ENCODE results near the gene RSPH10B. TPM values are rescaled to one million over a fixed set of nuclear protein-coding genes. Genes with fewer than 3 reads are reported as not detected.
"Not testable (repeated sequence)": the region's sequence is repeated elsewhere in the genome, so short reads cannot be mapped to it uniquely, and the experiment has no call there.

RSPH10B gene
- total RNA-seq, 2 donors from 2014 or later = not detected

DNA sequence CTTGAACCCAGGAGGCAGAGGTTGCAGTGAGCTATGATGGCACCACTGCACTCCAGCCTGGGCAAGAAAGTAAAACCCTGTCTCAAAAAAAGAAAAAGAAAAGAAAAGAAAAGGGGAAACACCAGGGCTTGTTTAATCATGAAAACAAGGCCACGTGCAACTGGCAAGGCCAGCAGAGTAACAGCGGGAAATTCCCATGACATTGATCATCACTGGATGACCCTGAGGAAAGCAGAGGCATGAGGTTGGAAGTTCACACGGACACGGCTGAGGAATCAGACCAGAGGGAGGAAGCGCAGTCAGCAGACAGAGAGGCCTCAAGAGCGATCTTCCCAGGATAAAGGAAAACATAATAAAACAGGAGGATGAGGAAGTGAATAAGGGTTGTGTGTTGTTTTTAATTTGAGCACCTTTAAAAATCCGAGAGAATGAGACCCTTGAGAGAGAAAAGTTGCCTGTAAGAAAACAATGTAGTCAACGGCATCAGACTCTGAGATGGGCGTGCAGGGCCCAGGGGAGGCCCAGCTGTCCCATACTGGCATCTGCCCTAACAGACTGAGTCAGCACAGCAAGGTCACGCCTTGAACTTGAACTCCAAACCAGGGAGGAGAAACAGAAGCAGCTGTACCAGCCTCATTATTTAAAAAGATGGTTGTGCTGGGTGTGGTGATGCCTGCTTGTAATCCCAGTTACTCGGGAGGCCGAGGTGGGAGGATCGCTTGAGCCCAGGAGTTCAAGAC, 38.4 kb downstream of the RSPH10B start:
- intact Hi-C loops (cut with DNase I); DNase-seq: not testable (repeated sequence)
- peak; percentile 19 to 44 for ATAC-seq

DNA sequence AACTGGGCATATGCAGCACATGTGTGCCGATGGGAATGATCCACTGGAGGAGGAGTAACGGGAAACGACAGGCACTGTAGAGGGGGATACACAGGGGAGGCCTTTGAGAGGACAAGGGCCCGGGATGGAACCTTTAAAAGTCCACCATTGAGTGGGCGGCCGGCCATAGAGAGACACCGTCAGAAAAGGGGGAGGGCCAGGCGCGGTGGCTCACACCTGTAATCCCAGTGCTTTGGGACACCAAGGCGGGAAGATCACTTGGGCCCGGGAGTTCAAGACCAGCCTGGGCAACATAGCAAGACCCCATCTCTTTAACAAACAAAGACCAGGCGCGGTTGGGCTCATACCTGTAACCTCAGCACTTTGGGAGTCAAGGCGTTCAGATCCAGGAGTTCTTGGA, 39.2 kb downstream of the RSPH10B start:
- ATAC-seq; intact Hi-C loops (cut with DNase I): not testable (repeated sequence)
- peak; percentile 24 for DNase-seq

DNA sequence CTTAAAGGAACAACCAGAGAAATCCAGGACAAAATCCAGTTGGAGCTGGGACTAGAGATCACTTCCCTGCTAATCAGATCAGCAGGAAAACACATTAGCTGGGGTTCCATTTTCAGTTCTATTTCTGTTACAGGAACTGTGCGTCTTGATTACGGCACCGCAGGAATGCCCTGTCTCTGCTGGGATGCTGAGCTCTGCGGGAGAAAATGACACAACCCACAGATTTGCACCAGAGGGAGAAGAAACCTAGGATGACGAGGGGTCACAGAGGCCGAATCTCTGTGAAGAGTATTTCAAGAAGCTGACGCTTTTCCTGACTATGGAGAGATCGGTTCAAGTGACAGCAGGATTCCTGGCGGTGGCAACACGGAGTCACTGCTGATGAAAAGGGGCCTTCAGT, 40.2 kb downstream of the RSPH10B start:
- DNase-seq; ATAC-seq; intact Hi-C loops (cut with DNase I): not testable (repeated sequence)

DNA sequence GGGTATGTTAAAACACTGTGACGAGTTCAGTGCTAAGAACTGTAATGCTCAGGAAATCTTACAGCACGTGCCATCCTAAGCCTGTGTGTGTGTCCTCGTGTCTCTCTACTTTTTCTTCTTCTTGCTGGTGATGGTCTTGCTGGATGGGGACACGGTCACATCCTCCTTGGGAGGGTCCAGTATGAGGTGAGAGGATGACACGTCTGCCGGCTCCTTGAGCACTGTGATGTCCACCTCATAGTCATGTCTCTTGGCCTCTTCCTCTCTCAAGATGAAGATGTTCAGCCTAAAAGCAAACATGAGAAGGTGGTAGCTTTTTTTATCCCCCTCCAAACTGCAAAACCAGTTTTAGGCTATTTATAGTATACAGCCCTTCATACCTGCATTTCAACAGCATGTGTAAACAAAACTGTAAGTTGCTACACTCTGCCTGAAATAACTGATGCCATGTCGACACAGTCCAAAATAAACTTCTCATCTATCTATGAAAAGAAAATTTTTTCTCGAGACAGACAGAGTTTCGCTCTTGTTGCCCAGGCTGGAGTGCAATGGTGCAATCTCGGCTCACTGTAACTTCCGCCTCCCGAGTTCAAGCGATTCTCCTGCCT, 44.1 kb downstream of the RSPH10B start:
- ATAC-seq; DNase-seq; intact Hi-C loops (cut with DNase I): not testable (repeated sequence)

DNA sequence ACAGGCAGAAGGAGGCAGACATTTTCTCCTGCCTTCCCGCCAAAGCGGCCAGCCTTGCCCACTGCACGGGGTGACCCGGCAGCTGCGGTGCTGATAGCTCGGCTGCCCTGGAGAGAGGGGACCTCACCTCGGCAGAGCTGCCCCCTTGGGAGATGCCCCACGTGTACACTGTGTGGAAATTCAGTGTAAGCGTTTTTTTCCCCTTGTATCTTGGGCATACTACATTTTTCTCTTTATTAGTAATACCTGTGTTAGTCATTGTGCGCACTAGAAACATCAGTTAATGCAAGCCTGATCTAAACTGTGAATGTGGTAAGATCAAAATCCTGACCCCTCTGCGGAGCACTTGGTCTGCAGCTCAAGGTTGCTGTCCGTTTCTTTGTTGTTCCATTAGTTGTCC, 45.9 kb downstream of the RSPH10B start:
- intact Hi-C loops (cut with DNase I); DNase-seq; ATAC-seq: not testable (repeated sequence)

DNA sequence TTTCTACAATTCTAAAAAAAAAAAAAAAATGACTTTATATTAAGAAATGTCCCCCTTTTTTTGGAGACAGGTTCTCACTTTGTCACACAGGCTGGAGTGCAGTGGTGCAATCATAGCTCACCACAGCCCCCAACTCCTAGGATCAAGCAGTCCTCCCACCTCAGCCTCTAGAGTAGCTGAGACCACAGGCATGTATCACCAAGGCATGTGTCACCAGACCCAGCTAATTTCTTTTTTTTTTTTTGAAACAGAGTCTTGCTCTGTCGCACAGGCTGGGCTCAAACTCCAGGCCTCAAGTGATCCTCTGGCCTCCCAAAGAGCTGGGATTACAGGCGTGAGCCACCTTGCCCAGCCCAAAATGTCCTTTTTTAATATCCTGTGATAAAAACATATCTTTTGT, 46.3 kb downstream of the RSPH10B start:
- intact Hi-C loops (cut with DNase I); ATAC-seq; DNase-seq: not testable (repeated sequence)

DNA sequence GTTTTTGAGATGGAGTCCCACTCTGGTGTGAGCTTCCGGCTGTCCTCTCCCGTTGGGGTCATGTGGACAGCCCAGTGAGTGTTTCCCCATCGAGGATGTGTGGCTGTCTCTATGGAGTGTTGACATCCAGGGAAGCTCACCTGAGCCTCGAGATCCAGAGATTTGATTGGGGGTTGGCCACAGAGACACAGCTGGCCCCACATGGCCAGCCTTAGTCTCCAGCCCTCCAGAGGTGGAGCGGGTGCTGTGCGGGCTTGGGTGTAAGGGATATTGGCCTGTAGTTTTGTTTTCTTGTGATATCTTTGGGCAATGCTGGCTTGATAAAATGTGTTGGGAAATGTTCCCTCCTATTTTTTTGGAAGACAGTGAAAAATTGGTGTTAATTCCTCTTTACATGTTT, 54.0 kb downstream of the RSPH10B start:
- ATAC-seq; intact Hi-C loops (cut with DNase I); DNase-seq: not testable (repeated sequence)

DNA sequence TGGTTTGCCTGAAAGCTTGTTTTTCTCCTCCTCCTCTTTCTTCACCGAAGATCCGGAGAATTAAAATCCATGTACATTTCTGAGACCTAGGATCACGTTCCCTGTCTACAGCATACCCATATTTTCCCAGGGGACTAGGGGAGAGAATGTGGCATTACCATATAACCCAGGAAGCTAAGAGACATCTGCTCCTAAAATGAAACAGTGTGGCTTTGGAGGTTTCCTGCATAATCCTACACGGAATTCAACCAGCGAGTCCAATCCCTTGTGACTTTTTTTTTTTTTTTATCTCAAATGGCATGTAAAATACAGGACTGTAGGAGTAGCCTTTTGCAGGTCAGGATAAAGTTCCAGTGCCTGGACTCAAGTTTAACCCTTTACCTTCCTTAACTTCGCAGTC, 61.7 kb downstream of the RSPH10B start:
- DNase-seq; ATAC-seq; intact Hi-C loops (cut with DNase I): not testable (repeated sequence)

DNA sequence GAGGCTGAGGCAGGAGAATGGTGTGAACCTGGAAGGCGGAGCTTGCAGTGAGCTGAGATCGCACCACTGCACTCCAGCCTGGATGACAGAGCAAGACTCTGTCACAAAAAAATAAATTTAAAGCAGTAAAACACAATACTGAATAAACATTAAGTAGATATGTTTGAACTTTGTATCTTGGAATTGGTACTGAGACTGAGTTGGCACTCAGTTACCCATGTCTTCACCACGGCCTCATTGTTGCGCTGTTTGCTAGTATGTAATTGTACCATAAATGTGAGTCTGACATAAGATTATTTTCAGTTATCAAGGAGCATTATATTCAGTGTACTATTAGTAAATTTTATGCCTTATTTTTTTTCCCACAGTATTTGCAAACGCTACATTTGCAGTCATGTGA, 65.8 kb downstream of the RSPH10B start:
- intact Hi-C loops (cut with DNase I); ATAC-seq: not testable (repeated sequence)

DNA sequence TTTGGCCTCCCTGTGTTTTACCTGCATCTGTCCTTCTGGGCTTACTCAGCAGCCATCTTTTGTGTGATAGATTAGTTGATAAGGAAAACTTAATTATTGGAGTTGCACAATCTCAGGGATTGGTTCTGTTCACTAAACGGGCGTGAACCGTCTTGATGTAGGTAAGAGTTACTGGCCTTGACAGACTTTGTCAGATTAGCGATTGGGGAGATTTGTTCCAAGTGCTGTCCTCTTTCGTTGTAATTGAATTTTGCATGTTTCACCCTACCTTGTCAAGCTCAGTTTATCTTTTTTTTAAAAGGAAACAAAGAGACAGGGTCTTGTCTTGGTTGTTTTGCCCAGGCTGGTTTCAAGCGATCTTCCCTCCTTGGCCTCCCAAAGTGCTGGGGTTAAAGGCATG, 67.5 kb downstream of the RSPH10B start:
- DNase-seq; intact Hi-C loops (cut with DNase I); ATAC-seq: not testable (repeated sequence)

More for the DNA sequence above, 65.8 kb downstream of the RSPH10B start:
- DNase-seq = not testable (repeated sequence)

DNA sequence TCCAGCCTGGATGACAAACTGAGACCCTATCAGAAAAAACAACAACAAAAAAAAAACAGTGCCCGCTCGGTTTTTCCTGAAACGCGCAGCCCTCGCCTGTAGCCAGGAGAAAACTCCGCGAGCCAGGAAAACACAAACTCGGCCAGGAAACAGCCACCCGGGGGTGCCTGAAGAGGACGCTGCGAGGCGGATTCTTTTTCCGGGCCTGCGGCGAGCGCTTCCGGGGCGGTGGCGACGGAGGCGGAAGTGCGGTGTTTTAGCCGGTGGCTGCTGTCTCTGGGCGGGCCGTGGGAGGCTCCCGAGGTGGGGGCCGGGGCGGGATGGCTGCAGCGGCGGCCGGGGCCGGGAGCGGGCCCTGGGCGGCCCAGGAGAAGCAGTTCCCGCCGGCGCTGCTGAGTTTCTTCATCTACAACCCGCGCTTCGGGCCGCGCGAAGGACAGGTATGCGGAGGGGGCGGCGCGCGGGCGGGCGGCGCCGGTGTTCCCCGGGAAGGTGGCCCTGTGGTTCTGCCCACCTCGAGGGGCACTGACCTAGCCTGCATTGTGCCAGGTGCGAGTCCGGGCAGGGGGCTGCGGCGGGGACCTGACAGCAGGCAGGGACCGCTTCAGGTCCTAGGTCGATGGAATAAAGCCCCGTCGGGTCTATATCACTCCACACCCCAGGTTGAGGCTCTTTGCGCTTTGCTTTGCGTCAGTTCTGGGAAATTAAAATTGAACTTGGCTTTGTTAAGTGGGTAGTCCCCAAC, 71.8 kb downstream of the RSPH10B start, which contains the start of gene CCZ1:
Gene CCZ1 (plus strand): TSS at position 254 of the 745 bp plus-strand sequence. CDS start 67 bp downstream, at position 321.
- peak; percentile 69 for DNase-seq
- intact Hi-C loops (cut with DNase I) = not testable (repeated sequence)
- ATAC-seq = peak; percentile 97 to 98

DNA sequence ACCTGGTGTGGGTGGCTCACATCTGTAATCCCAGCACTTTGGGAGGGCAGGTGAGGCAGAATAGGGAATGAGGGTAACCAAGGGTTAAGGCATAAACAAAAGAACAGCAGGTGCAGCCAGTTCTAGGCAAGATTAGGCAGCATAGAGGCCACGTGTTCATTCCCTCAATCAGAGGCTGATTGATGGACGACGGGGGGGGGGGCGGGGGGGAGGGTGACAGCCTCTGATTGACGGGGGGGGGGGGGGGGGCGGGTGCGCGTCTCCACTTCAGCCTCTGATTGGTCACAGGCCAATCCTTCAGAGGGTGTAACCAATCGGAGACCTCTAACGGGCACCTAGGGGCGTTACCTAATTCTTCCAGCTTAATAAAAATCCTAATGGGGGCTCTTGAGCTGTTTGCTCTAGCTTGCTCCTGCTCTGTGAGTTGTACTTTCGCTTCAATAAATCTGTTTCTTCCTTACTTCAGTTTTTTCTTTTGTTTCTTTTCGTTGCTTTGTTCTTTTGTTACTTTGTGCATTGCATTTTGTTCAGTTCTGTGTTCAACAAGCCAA, 73.0 kb downstream of the RSPH10B start:
- intact Hi-C loops (cut with DNase I); DNase-seq; ATAC-seq: not testable (repeated sequence)

DNA sequence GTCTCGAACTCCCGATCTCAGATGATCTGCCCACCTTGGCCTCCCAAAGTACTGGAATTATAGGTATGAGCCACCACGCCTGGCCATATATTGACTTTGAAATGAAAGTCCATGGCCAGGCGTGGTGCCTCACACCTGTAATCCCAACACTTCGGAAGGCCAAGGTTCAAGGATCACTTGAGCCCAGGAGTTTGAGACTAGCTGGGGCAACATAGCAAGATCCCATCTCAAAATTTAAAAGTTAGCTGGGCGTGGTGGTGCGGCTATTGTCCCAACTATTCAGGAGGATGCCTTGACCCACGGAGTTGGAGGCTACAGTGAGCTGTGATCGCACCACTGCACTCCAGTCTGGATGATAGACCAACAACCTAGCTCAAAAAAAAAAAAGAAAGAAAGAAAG, 78.0 kb downstream of the RSPH10B start:
- intact Hi-C loops (cut with DNase I) = no loop called here
- ATAC-seq (no peak), DNase-seq (no peak)

DNA sequence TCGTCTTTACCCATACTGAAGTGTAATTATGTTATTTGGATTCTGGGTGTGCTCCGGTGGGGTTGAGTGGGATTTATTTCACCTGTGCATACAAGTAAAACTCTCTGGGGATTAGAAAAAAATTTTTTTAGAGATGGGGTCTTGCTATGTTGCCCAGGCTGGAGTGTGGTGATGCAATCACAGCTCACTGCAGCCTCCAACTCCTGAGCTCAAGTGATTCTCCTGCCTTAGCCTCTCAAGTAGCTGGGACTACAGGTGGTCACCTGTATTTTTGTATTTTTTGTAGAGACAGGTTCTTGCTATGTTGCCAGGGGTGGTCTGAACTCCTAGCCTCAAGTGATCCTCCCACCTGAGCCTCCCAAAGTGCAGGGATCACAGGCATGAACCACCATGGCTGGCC, 80.2 kb downstream of the RSPH10B start:
- DNase-seq; intact Hi-C loops (cut with DNase I); ATAC-seq: not testable (repeated sequence)

DNA sequence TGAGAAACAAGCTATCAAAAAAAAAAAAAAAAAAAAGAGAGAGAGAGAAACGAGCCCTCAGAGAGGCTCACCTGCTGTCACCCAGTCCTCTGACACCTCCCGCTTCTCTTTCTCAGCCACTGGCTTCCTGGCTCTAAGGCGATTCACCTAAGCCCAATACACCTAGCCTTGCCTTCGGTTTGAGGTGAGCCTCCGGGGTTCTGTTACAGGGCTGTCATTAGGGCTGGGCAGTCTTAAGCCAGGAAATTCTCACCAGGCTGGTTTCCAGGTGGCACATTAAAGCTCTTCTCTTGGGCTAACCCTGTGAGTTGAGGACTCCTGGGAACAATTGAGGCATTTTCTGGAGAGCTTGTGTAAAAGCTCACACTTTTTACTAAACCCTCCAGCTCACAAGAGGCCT, 82.5 kb downstream of the RSPH10B start:
- intact Hi-C loops (cut with DNase I); DNase-seq; ATAC-seq: not testable (repeated sequence)

DNA sequence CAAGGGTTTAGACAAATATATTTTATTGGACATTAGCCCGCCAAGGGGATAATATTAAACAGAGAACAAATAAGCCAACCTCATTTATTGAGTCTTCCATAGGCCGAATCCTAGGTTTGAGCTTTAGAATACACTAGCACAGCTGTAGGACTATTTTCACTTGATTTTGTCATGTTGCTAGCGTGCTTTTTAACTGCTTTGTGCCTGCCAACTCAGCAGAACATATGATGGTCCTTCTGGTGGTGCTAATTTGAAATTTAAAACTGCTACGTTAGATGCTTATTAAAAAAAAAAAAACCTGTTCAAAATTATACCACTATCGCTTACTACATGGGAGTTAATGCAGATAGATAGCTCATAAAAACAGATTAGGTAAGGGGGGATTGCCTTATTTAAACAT, 86.1 kb downstream of the RSPH10B start:
- ATAC-seq; intact Hi-C loops (cut with DNase I); DNase-seq: not testable (repeated sequence)

DNA sequence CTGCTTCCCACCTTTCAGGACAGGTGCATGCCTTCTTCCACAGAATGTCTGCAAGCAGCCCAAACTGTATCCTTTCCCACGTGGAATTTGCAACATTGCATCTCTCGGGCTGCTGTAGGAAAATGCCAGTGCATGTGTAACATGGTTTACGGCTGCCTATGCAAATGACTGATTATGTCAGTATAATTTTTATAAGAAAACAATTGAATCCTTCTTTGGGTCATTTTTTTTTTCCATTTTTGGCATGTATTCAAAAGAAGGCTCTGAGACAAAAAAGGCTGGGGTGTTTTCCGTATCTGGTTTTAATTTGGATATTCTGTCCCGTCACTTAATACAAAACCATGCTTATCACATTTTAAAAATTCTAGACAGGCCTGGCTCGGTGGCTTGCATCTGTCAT, 90.4 kb downstream of the RSPH10B start:
- intact Hi-C loops (cut with DNase I); DNase-seq; ATAC-seq: not testable (repeated sequence)

DNA sequence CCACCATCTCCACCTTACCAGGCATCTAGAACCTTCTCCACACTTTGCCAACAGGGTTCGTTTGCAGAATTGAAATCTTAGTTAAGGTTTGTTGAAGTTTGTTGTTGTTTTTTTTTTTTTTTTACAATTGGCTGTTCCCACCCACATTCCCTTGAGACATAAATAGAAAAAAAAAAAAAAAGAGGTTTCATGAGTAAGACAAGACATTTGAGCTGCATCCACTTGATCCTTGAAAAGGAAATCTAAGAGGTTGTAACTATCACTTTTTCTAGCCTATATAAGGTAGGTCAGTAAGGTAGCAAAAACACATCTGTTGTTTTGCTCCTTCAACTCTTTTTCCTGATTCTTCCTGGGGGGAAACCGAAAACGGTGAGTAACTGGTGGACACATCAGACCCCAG, 90.9 kb downstream of the RSPH10B start:
- DNase-seq; ATAC-seq; intact Hi-C loops (cut with DNase I): not testable (repeated sequence)
